Measurements from ENCODE around the gene XBP1. TPM values are rescaled to one million over a fixed set of nuclear protein-coding genes. Genes with fewer than 3 reads are reported as not detected.

Gene XBP1
- total and polyA plus RNA-seq, 12 donors = 31.2 to 393 (median 150) TPM

GRCh38 chr22:28793976-28794584 lies 6.3 kb downstream of the XBP1 start:
- DNase-seq = no peak
- no peak overlapping the region for H3K4me3 ChIP-seq
- no peak for TF ChIP-seq POLR2A (IDR thresholded peaks at IDR 0.05)
- TF ChIP-seq, protein P1, sequence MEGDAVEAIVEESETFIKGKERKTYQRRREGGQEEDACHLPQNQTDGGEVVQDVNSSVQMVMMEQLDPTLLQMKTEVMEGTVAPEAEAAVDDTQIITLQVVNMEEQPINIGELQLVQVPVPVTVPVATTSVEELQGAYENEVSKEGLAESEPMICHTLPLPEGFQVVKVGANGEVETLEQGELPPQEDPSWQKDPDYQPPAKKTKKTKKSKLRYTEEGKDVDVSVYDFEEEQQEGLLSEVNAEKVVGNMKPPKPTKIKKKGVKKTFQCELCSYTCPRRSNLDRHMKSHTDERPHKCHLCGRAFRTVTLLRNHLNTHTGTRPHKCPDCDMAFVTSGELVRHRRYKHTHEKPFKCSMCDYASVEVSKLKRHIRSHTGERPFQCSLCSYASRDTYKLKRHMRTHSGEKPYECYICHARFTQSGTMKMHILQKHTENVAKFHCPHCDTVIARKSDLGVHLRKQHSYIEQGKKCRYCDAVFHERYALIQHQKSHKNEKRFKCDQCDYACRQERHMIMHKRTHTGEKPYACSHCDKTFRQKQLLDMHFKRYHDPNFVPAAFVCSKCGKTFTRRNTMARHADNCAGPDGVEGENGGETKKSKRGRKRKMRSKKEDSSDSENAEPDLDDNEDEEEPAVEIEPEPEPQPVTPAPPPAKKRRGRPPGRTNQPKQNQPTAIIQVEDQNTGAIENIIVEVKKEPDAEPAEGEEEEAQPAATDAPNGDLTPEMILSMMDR (IDR thresholded peaks at IDR 0.05) = no peak
- peaks cover 18 to 48% of the 10 kb centered on the region in 2 donors for H3K4me1 ChIP-seq (replicated peaks in 1 of 2)
- intact Hi-C loops (cut with DNase I) = no loop called here
- H3K27me3 ChIP-seq = no peaks in the 10 kb centered on the region
- H3K27ac ChIP-seq = no peak overlapping the region
- H3K9me3 ChIP-seq (replicated peaks in 1 of 3) = no peaks in the 10 kb centered on the region
- H3K36me3 ChIP-seq (replicated peaks in 1 of 2) = peaks cover 0 to 53% of the 10 kb centered on the region in 2 donors
- WGBS, 4 donors = 70 to 82% (median 76%) methylated on average over 4 of the region's 4 CpGs

DNA sequence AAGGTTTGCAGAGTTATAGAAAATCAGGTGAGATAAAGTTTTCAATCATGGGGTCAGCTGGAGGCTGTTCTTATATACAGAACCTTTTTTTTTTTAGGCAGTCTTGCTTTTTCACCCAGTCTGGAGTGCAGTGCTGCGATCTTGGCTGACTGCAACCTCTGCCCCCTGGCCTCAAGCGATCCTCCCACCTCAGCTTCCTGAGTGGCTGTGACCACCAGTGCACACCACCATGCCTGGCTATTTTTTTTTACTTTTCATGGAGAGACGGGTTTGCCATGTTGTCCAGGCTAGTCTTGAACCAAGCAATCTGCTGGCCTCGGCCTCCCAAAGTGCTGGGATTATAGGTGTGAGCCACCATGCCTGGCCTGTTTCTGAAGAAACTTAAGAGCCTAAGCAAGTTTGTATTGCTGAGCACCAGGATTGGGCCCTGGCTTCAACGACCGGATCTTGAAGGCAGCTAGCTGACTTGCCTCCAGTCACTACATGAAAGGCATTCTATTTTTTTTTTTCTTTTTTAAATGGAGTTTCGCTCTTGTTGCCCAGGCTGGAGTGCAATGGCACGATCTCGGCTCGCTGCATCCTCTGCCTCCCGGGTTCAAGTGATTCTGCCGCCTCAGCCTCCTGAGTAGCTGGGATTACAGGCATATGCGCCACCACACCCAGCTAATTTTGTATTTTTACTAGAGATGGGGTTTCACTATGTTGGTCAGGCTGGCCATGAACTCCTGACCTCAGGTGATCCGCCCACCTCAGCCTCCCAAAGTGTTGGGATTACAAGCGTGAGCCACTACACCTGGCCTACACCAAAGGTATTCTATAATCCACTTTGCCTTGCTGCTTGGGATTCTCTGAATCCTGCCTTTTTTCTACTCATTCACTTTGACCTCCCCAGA lies 7.6 kb downstream of the XBP1 start:
- Histone ChIP-seq H3K27ac (no peak overlapping the region), H3K4me1 (replicated peaks in 1 of 2) (peaks cover 5 to 36% of the 10 kb centered on the region in 2 donors), H3K36me3 (replicated peaks in 1 of 2) (peaks cover 0 to 47% of the 10 kb centered on the region in 2 donors), H3K9me3 (replicated peaks in 1 of 3) (no peaks in the 10 kb centered on the region), H3K4me3 (no peak overlapping the region), H3K27me3 (no peaks in the 10 kb centered on the region)
- TF ChIP-seq POLR2A (IDR thresholded peaks at IDR 0.05) = no peak
- TF ChIP-seq, protein P1 (IDR thresholded peaks at IDR 0.05) = no peak
- intact Hi-C loops (cut with DNase I) = no loop called here
- DNase-seq = peak in 1 of 7 donors; percentile 45
- 90 to 95% (median 92%) methylated on average over 15 of the region's 15 CpGs for WGBS, 4 donors

- peaks cover 5 to 28% of the 10 kb centered on the region in 2 donors for H3K4me1 ChIP-seq (replicated peaks in 1 of 2)
- no peak overlapping the region for H3K27ac ChIP-seq
- DNase-seq = peak in 1 of 7 donors; percentile 31
- no peak for TF ChIP-seq POLR2A (IDR thresholded peaks at IDR 0.05)
- TF ChIP-seq, protein P1 (IDR thresholded peaks at IDR 0.05) = no peak
- WGBS, 4 donors = 67 to 77% (median 70%) methylated on average over 3 of the region's 3 CpGs
- intact Hi-C loops (cut with DNase I) = no loop called here
- H3K4me3 ChIP-seq = no peak overlapping the region
- no peaks in the 10 kb centered on the region for H3K27me3 ChIP-seq
- peaks cover 0 to 44% of the 10 kb centered on the region in 2 donors for H3K36me3 ChIP-seq (replicated peaks in 1 of 2)
- no peaks in the 10 kb centered on the region for H3K9me3 ChIP-seq (replicated peaks in 1 of 3)
Measured at GRCh38 chr22:28791841-28792490, 8.4 kb downstream of the XBP1 start.

GRCh38 chr22:28791124-28791523 lies 9.2 kb downstream of the XBP1 start:
- peaks cover 2 to 20% of the 10 kb centered on the region in 2 donors for H3K4me1 ChIP-seq (replicated peaks in 1 of 2)
- TF ChIP-seq POLR2A (IDR thresholded peaks at IDR 0.05) = no peak
- TF ChIP-seq, protein P1 (IDR thresholded peaks at IDR 0.05) = no peak
- no peak overlapping the region for H3K27ac ChIP-seq
- WGBS, 4 donors = 95 to 100% (median 97%) methylated on average over 5 of the region's 5 CpGs
- no peaks in the 10 kb centered on the region for H3K9me3 ChIP-seq (replicated peaks in 1 of 3)
- H3K36me3 ChIP-seq (replicated peaks in 1 of 2) = peaks cover 0 to 44% of the 10 kb centered on the region in 2 donors
- peak in 1 of 7 donors; percentile 43 for DNase-seq
- intact Hi-C loops (cut with DNase I) = no loop called here
- no peaks in the 10 kb centered on the region for H3K27me3 ChIP-seq
- H3K4me3 ChIP-seq = no peak overlapping the region

Measured in adrenal gland (tissue), 12 donors.